HEK293T (cell line): ENCODE measurements around the gene GLMP.

ENCODE experiments used
- CTCF ChIA-PET: fragments of 350-600 bp; formaldehyde crosslinking; extraction: SDS; loops from one replicate; lab custom pipeline; 2021; ENCODE audit warnings: antibody characterized with exemption, inconsistent platforms; lab: Yijun Ruan, JAX
- POLR2A ChIA-PET: fragments of 350-600 bp; formaldehyde crosslinking; extraction: SDS; loops from one replicate; lab custom pipeline; 2020; ENCODE audit warnings: antibody characterized with exemption, inconsistent platforms; lab: Yijun Ruan, JAX
- DNase-seq: peaks from one replicate; pipeline ENCODE4 v3.0.0; 2012; ENCODE audit warnings: mixed read lengths; ENCODE audit errors: extremely low spot score
- ARNT ChIP-seq: fragments of 450-650 bp; IDR thresholded peaks from 2 replicates; pipeline ENCODE4 v1.6.1; 2017; ENCODE audit warnings: mild to moderate bottlenecking
- BHLHE40 ChIP-seq: fragments of 450-650 bp; IDR thresholded peaks from 2 replicates; pipeline ENCODE4 v1.6.1; 2016; ENCODE audit warnings: mild to moderate bottlenecking, moderate library complexity, borderline replicate concordance
- CTBP1 ChIP-seq: fragments of 450-650 bp; IDR thresholded peaks from 2 replicates; pipeline ENCODE4 v1.6.1; 2016; ENCODE audit warnings: borderline replicate concordance
- ELF4 ChIP-seq: fragments of 450-650 bp; IDR thresholded peaks from 2 replicates; pipeline ENCODE4 v1.6.1; 2017; ENCODE audit warnings: antibody characterized with exemption
- FOXA1 ChIP-seq: fragments of 450-650 bp; IDR thresholded peaks from 2 replicates; pipeline ENCODE4 v1.6.1; 2016; ENCODE audit warnings: mild to moderate bottlenecking
- FOXK2 ChIP-seq: fragments of 450-650 bp; IDR thresholded peaks from 2 replicates; pipeline ENCODE4 v1.6.1; 2016; ENCODE audit warnings: mild to moderate bottlenecking
- FOXM1 ChIP-seq: fragments of 450-650 bp; IDR thresholded peaks from 2 replicates; pipeline ENCODE4 v1.6.1; 2017; ENCODE audit warnings: mild to moderate bottlenecking, borderline replicate concordance
- HDGF ChIP-seq: fragments of 450-650 bp; IDR thresholded peaks from 2 replicates; pipeline ENCODE4 v1.6.1; 2017; ENCODE audit warnings: antibody characterized with exemption, borderline replicate concordance
- L3MBTL2 ChIP-seq: fragments of 450-650 bp; conservative IDR thresholded peaks from 2 replicates; pipeline ENCODE4 v1.6.1; 2016; ENCODE audit warnings: mild to moderate bottlenecking
- LEF1 ChIP-seq: fragments of 450-650 bp; IDR thresholded peaks from 2 replicates; pipeline ENCODE4 v1.6.1; 2017; ENCODE audit warnings: mild to moderate bottlenecking, borderline replicate concordance
- NFRKB ChIP-seq: fragments of 450-650 bp; IDR thresholded peaks from 2 replicates; pipeline ENCODE4 v1.6.1; 2016; ENCODE audit warnings: mild to moderate bottlenecking, moderate library complexity
- SP1 ChIP-seq: fragments of 450-650 bp; IDR thresholded peaks from 2 replicates; pipeline ENCODE4 v1.6.1; 2017
- SUZ12 ChIP-seq: fragments of 450-650 bp; IDR thresholded peaks from 2 replicates; pipeline ENCODE4 v1.6.1; 2016; ENCODE audit warnings: mild to moderate bottlenecking
- TARDBP ChIP-seq: fragments of 450-650 bp; IDR thresholded peaks from 2 replicates; pipeline ENCODE4 v1.6.1; 2016
- ZNF384 ChIP-seq: fragments of 450-650 bp; IDR thresholded peaks from 2 replicates; pipeline ENCODE4 v1.6.1; 2016
- TF ChIP-seq, protein P1 (sequence below): fragments of 450-650 bp; IDR thresholded peaks from 2 replicates; pipeline ENCODE4 v1.6.1; 2016

Gene GLMP

DNA sequence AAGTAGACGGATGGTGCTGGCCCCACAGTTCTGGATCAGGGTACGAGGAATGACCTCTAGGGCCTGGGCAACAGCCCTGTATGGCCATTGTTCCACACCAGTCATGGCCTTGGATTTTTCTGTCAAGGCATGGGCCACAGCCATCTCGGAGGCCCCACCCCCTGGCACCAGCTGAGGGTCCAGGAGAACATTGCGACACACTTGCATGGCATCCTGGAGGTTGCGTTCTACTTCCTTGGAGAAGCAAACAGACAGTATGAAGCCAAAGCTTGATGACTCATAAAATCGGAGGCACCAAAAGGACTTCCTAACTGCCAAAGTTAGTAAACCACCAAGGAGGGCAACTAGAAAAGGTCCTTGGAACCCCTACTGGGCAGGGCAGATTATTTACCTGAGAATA is 15.5 kb upstream of the GLMP start:
- TF ChIP-seq L3MBTL2 (no peak), ARNT (no peak), HDGF (no peak), FOXK2 (no peak), LEF1 (no peak), ELF4 (no peak), TARDBP (no peak), SP1 (no peak), ZNF384 (no peak), FOXA1 (no peak), CTBP1 (no peak), NFRKB (no peak), FOXM1 (no peak), BHLHE40 (no peak), SUZ12 (no peak)
- TF ChIP-seq, protein P1, sequence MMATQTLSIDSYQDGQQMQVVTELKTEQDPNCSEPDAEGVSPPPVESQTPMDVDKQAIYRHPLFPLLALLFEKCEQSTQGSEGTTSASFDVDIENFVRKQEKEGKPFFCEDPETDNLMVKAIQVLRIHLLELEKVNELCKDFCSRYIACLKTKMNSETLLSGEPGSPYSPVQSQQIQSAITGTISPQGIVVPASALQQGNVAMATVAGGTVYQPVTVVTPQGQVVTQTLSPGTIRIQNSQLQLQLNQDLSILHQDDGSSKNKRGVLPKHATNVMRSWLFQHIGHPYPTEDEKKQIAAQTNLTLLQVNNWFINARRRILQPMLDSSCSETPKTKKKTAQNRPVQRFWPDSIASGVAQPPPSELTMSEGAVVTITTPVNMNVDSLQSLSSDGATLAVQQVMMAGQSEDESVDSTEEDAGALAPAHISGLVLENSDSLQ = no peak
- ChIA-PET POLR2A (interaction anchor here (1.0 kb wide), 1 partner anchor 29 kb away, joined by 3 read pairs; the partner anchor contains the start of gene SMG5), CTCF (no interaction called here)
- DNase-seq = no peak

DNA sequence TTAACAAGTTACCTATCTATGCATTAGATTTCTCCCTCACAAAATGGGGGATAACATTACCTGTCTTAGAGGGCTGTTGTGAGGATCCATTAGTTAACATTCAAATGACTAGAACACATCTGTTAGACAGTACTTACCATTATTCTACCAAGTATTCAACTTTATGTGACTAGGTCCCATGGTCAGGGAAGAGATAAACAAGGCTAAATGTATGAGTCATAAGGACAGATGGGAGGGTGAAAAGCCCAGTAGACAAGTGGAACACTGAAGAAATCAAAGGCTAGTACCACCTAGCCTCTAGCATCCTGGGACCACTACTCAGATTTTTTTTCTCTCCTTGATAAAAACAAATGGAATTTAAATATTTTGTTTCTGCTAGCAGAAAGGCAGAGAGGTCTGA is 12.6 kb upstream of the GLMP start:
- TF ChIP-seq NFRKB (no peak), SP1 (no peak), BHLHE40 (no peak), ELF4 (no peak), HDGF (no peak), FOXA1 (no peak), FOXM1 (no peak), L3MBTL2 (no peak), SUZ12 (no peak), LEF1 (no peak), ARNT (no peak), ZNF384 (no peak), FOXK2 (no peak), CTBP1 (no peak)
- TF ChIP-seq, protein P1 = no peak
- ChIA-PET CTCF (no interaction called here), POLR2A (no interaction called here)
- DNase-seq = no peak

DNA sequence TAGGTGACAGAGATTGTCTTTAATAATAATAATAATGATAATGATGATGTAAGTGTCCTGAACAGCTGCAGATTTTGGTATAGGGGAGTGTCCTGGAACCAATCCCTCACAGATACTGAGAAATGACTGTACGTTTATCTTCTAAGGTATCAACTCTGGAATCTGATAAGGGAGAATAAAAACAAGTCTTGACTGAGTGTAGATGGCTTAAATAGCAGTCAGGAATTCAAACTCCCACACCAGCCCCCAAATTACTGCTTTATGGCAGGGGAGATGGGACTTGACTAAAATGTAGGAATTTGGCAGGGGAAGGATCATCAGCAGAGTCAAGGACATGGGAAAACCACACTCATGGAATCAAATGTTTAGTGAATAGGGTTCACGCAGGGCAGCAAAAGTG is 9.7 kb upstream of the GLMP start:
- DNase-seq = no peak
- ChIA-PET CTCF (no interaction called here), POLR2A (no interaction called here)
- TF ChIP-seq BHLHE40 = no peak
- TF ChIP-seq LEF1 = no peak
- TF ChIP-seq ARNT = no peak
- TF ChIP-seq CTBP1 = no peak
- no peak for TF ChIP-seq L3MBTL2
- TF ChIP-seq FOXM1 = no peak
- no peak for TF ChIP-seq SUZ12
- no peak for TF ChIP-seq FOXK2
- TF ChIP-seq NFRKB = no peak
- TF ChIP-seq, protein P1 = no peak
- TF ChIP-seq TARDBP = no peak
- TF ChIP-seq HDGF = no peak
- TF ChIP-seq FOXA1 = no peak
- TF ChIP-seq ELF4 = no peak
- no peak for TF ChIP-seq ZNF384
- no peak for TF ChIP-seq SP1

DNA sequence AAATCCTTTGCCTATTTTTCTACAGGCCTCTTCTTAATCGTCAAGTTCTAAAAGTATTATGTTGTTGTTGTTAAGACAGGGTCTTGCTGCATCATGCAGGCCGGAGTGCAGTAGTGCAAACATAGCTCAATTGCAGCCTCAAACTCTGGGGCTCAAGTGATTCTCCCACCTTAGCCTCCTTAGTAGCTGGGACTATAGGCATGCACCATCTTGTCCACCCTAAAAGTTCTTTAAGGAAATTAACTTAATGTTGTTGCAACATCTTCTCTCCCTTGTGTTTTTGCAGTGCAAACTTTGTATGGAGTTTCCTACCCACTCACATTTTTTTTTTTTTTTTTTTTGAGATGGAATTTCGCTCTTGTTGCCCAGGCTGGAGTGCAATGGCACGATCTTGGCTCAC is 7.8 kb upstream of the GLMP start:
- no peak for DNase-seq
- POLR2A ChIA-PET = interaction anchor here (0.9 kb wide), 1 partner anchor 9 kb away, joined by 4 read pairs; no protein-coding TSS in a partner anchor
- CTCF ChIA-PET = no interaction called here
- TF ChIP-seq TARDBP (no peak), ELF4 (no peak), SP1 (no peak), FOXA1 (no peak), FOXM1 (no peak), ZNF384 (no peak), BHLHE40 (no peak), HDGF (no peak), LEF1 (no peak), L3MBTL2 (no peak), SUZ12 (no peak)
- TF ChIP-seq, protein P1 = no peak

DNA sequence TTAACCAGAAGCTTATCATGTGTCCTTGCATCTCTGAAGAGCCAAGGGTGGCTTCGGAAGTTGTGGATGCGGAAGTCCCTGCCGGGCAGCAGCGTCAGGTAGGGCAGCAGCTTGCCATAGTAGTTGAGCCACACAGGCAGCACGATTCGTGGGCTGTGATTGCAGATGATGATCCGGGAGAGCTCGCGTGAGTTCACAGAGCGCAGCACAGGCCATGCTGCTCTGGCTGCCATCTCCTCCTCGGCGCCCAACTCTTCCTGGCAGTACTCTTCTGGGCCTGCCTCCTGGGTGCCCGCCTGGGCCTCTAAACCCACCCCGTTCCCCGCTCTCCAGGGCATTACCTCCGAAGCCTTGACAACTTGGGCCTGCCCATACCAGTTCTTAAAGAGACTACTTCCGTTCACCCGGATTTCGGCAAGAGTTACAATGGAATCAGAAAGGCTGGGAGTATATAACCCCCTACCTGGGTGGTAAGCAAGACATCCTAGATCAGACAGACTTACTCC is 3.4 kb upstream of the GLMP start, which contains the start of gene VHLL:
VHLL (minus strand) TSS at position 456 of the 506 bp plus-strand sequence; CDS start at position 338, 118 bp downstream.
- TF ChIP-seq ZNF384 (no peak), SUZ12 (no peak), CTBP1 (no peak), NFRKB (no peak), LEF1 (no peak), TARDBP (no peak), BHLHE40 (no peak), FOXM1 (no peak), FOXK2 (no peak)
- POLR2A ChIA-PET = interaction anchor here (8.5 kb wide), 1 partner anchor 15 kb away, joined by 71 read pairs; the partner anchor contains the start of genes SMG5 and TMEM79
- no peak for DNase-seq
- CTCF ChIA-PET = no interaction called here
